ENCODE data around the gene PSMB7.

- TF ChIP-seq CTCF (IDR thresholded peaks at IDR 0.05 in 4 of 5, conservative IDR thresholded peaks at IDR 0.05 in 1 of 5) (no peak), POLR2A (IDR thresholded peaks at IDR 0.05) (no peak)
Observed at GRCh38 chr9:124394167-124394566, 21.1 kb downstream of the PSMB7 start.

Data from gastrocnemius medialis (tissue), 4 donors.